WTC11 (cell line): ENCODE measurements around the gene FNDC5. TPM values are rescaled to one million over a fixed set of nuclear protein-coding genes. Genes with fewer than 3 reads are reported as not detected.
A peak's percentile ranks its signal among the peaks of the same experiment; 100 is the strongest.

Experiments used
- CREB1 ChIP-seq: sonication (generic); formaldehyde crosslinking; IDR thresholded peaks from 2 replicates; pipeline ENCODE4 v1.8.0; 2023; ENCODE audit warnings: mild to moderate bottlenecking, missing genetic modification reagents
- E2F1 ChIP-seq: sonication (generic); formaldehyde crosslinking; IDR thresholded peaks from 2 replicates; pipeline ENCODE4 v1.8.0; 2022; ENCODE audit warnings: mild to moderate bottlenecking, missing genetic modification reagents
- EMX1 ChIP-seq: fragments of 250-450 bp; sonication (Bioruptor Pico); IDR thresholded peaks from 2 replicates; pipeline ENCODE4 v1.8.0; 2021; ENCODE audit warnings: mild to moderate bottlenecking
- ETV6 ChIP-seq: sonication (generic); formaldehyde crosslinking; IDR thresholded peaks from 2 replicates; pipeline ENCODE4 v1.8.1; 2022; ENCODE audit warnings: mild to moderate bottlenecking, missing genetic modification reagents
- FOXP4 ChIP-seq: sonication (generic); formaldehyde crosslinking; IDR thresholded peaks from 2 replicates; pipeline ENCODE4 v1.8.0; 2022; ENCODE audit warnings: mild to moderate bottlenecking, missing genetic modification reagents
- GRHL2 ChIP-seq: fragments of 250-450 bp; sonication (Bioruptor Pico); IDR thresholded peaks from 2 replicates; pipeline ENCODE4 v1.8.0; 2022; ENCODE audit warnings: mild to moderate bottlenecking, moderate library complexity; ENCODE audit not compliant: insufficient replicate concordance, severe bottlenecking
- IRF2 ChIP-seq: sonication (generic); formaldehyde crosslinking; IDR thresholded peaks from 2 replicates; pipeline ENCODE4 v1.8.0; 2022; ENCODE audit warnings: low read depth, missing genetic modification reagents, borderline replicate concordance
- NFATC4 ChIP-seq: fragments of 250-450 bp; sonication (Bioruptor Pico); IDR thresholded peaks from 2 replicates; pipeline ENCODE4 v1.9.0; 2021; ENCODE audit warnings: mild to moderate bottlenecking
- NR2C2 ChIP-seq: sonication (generic); formaldehyde crosslinking; IDR thresholded peaks from 2 replicates; pipeline ENCODE4 v1.8.0; 2022; ENCODE audit warnings: mild to moderate bottlenecking, missing genetic modification reagents
- NR3C1 ChIP-seq: sonication (generic); formaldehyde crosslinking; conservative IDR thresholded peaks from 2 replicates; pipeline ENCODE4 v1.8.1; 2023; ENCODE audit warnings: low read depth, mild to moderate bottlenecking, missing genetic modification reagents
- PRDM15 ChIP-seq: sonication (generic); formaldehyde crosslinking; IDR thresholded peaks from 2 replicates; pipeline ENCODE4 v1.8.0; 2022; ENCODE audit warnings: missing genetic modification reagents
- SP1 ChIP-seq: sonication (generic); formaldehyde crosslinking; conservative IDR thresholded peaks from 2 replicates; pipeline ENCODE4 v1.8.1; 2022; ENCODE audit warnings: missing genetic modification reagents
- TCF7 ChIP-seq: sonication (generic); formaldehyde crosslinking; IDR thresholded peaks from 2 replicates; pipeline ENCODE4 v1.8.0; 2022; ENCODE audit warnings: mild to moderate bottlenecking, low read depth, missing genetic modification reagents, moderate library complexity
- ZNF219 ChIP-seq: sonication (generic); formaldehyde crosslinking; IDR thresholded peaks from 2 replicates; pipeline ENCODE4 v1.8.0; 2023; ENCODE audit warnings: missing genetic modification reagents, mild to moderate bottlenecking, borderline replicate concordance
- ZNF423 ChIP-seq: fragments of 250-450 bp; sonication (Bioruptor Pico); IDR thresholded peaks from 2 replicates; pipeline ENCODE4 v2.1.2; 2022; ENCODE audit warnings: mild to moderate bottlenecking, moderate library complexity
- total RNA-seq: library from RNA; stranded (reverse); gene quantifications from 3 replicates; pipeline ENCODE4 v1.2.3, GENCODE V29; 2021
- TF ChIP-seq, protein P1 (sequence below): fragments of 200-600 bp; IDR thresholded peaks from 2 replicates; pipeline ENCODE4 v1.8.0; 2022; ENCODE audit warnings: antibody characterized with exemption
- TF ChIP-seq, protein P2 (sequence below): sonication (generic); formaldehyde crosslinking; IDR thresholded peaks from 2 replicates; pipeline ENCODE4 v1.8.1; 2023; ENCODE audit warnings: mild to moderate bottlenecking, missing genetic modification reagents, moderate library complexity
- TF ChIP-seq, protein P3 (sequence below): fragments of 250-450 bp; sonication (Bioruptor Pico); IDR thresholded peaks from 2 replicates; pipeline ENCODE4 v1.9.0; 2021; ENCODE audit warnings: mild to moderate bottlenecking
- TF ChIP-seq, protein P4 (sequence below): sonication (generic); formaldehyde crosslinking; IDR thresholded peaks from 2 replicates; pipeline ENCODE4 v1.8.0; 2022; ENCODE audit warnings: mild to moderate bottlenecking, missing genetic modification reagents
- TF ChIP-seq, protein P5 (sequence below): sonication (generic); formaldehyde crosslinking; IDR thresholded peaks from 2 replicates; pipeline ENCODE4 v1.8.1; 2022; ENCODE audit warnings: mild to moderate bottlenecking, missing genetic modification reagents, moderate library complexity, borderline replicate concordance
- TF ChIP-seq, protein P6 (sequence below): sonication (generic); formaldehyde crosslinking; IDR thresholded peaks from 2 replicates; pipeline ENCODE4 v1.8.1; 2022; ENCODE audit warnings: missing genetic modification reagents, borderline replicate concordance
- TF ChIP-seq, protein P7 (sequence below): sonication (generic); formaldehyde crosslinking; conservative IDR thresholded peaks from 2 replicates; pipeline ENCODE4 v1.8.1; 2022; ENCODE audit warnings: mild to moderate bottlenecking, missing genetic modification reagents

The FNDC5 gene
- total RNA-seq, 1 experiment from 2014 or later = 1.2 TPM

DNA sequence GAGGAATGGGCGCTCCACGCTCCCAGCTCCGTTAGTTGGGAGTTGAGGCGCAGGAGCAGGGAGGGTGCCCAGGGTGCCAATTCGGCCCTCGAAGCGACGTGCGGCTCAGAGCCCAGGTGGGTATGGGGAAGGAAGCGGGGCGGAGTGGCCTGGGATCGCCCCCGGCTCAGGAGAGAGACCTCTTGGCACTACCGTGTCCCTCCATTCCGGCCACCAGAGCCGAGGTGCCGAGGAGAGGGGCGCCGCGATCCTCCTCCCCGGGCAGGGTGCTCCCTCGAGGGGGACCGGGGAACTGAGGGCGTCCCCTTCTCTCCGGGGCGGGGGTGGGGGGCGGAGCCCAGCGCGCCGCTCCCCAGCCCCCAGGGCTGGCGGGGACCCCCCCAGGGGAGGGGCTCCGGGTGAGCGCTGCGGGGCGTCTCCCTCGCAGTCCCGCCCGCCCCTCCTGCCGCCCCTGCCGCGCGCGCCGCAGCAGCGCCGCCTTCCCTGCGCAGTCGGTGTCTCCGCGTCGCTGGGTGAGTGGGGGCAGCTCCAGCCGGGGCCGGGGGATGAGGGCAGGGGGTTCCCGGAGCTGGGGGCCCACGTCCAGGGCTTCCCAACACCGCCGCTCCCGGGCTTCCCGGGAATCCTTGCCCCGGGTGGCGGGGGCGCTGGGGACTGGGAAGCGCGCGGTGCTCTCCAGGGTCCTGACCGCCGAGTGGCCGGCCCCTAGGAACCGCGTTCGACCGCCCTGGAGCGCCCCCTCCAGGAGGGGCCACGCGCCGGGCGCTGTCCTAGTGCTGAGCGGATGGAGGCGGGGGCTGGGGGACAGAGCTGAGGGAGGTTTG, 15.5 kb upstream of the FNDC5 start, which contains the start of gene HPCA (continued):
- peak; percentile 59; the same call in 1 of the 2 replicates for TF ChIP-seq PRDM15 (CRISPR knock-in tag)
- peak; percentile 92 for TF ChIP-seq EMX1 (CRISPR knock-in tag)
- TF ChIP-seq, protein P1, sequence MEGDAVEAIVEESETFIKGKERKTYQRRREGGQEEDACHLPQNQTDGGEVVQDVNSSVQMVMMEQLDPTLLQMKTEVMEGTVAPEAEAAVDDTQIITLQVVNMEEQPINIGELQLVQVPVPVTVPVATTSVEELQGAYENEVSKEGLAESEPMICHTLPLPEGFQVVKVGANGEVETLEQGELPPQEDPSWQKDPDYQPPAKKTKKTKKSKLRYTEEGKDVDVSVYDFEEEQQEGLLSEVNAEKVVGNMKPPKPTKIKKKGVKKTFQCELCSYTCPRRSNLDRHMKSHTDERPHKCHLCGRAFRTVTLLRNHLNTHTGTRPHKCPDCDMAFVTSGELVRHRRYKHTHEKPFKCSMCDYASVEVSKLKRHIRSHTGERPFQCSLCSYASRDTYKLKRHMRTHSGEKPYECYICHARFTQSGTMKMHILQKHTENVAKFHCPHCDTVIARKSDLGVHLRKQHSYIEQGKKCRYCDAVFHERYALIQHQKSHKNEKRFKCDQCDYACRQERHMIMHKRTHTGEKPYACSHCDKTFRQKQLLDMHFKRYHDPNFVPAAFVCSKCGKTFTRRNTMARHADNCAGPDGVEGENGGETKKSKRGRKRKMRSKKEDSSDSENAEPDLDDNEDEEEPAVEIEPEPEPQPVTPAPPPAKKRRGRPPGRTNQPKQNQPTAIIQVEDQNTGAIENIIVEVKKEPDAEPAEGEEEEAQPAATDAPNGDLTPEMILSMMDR = peak; percentile 30; the same call in 1 of the 2 replicates
- TF ChIP-seq CREB1 = peak; percentile 97
- peak; percentile 99 for TF ChIP-seq FOXP4
- peak; percentile 83 for TF ChIP-seq NR2C2 (CRISPR knock-in tag)
- TF ChIP-seq, protein P2, sequence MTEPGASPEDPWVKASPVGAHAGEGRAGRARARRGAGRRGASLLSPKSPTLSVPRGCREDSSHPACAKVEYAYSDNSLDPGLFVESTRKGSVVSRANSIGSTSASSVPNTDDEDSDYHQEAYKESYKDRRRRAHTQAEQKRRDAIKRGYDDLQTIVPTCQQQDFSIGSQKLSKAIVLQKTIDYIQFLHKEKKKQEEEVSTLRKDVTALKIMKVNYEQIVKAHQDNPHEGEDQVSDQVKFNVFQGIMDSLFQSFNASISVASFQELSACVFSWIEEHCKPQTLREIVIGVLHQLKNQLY (CRISPR knock-in tag) = peak; percentile 90; the same call in 1 of the 2 replicates
- peak; percentile 98 for TF ChIP-seq TCF7
- TF ChIP-seq NR3C1 (CRISPR knock-in tag) = peak; percentile 99
- TF ChIP-seq, protein P3, sequence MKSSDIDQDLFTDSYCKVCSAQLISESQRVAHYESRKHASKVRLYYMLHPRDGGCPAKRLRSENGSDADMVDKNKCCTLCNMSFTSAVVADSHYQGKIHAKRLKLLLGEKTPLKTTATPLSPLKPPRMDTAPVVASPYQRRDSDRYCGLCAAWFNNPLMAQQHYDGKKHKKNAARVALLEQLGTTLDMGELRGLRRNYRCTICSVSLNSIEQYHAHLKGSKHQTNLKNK (CRISPR knock-in tag) = no peak
- peak; percentile 70; the same call in 1 of the 2 replicates for TF ChIP-seq ZNF423 (CRISPR knock-in tag)
- TF ChIP-seq GRHL2 (CRISPR knock-in tag) = no peak
- peak; percentile 90; the same call in 1 of the 2 replicates for TF ChIP-seq IRF2 (CRISPR knock-in tag)
- peak; percentile 81 for TF ChIP-seq SP1 (CRISPR knock-in tag)
- peak; percentile 98 for TF ChIP-seq E2F1 (CRISPR knock-in tag)
- TF ChIP-seq, protein P4, sequence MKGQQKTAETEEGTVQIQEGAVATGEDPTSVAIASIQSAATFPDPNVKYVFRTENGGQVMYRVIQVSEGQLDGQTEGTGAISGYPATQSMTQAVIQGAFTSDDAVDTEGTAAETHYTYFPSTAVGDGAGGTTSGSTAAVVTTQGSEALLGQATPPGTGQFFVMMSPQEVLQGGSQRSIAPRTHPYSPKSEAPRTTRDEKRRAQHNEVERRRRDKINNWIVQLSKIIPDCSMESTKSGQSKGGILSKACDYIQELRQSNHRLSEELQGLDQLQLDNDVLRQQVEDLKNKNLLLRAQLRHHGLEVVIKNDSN (CRISPR knock-in tag) = peak; percentile 90
- TF ChIP-seq, protein P5, sequence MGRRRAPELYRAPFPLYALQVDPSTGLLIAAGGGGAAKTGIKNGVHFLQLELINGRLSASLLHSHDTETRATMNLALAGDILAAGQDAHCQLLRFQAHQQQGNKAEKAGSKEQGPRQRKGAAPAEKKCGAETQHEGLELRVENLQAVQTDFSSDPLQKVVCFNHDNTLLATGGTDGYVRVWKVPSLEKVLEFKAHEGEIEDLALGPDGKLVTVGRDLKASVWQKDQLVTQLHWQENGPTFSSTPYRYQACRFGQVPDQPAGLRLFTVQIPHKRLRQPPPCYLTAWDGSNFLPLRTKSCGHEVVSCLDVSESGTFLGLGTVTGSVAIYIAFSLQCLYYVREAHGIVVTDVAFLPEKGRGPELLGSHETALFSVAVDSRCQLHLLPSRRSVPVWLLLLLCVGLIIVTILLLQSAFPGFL (CRISPR knock-in tag) = peak; percentile 95
- TF ChIP-seq, protein P6, sequence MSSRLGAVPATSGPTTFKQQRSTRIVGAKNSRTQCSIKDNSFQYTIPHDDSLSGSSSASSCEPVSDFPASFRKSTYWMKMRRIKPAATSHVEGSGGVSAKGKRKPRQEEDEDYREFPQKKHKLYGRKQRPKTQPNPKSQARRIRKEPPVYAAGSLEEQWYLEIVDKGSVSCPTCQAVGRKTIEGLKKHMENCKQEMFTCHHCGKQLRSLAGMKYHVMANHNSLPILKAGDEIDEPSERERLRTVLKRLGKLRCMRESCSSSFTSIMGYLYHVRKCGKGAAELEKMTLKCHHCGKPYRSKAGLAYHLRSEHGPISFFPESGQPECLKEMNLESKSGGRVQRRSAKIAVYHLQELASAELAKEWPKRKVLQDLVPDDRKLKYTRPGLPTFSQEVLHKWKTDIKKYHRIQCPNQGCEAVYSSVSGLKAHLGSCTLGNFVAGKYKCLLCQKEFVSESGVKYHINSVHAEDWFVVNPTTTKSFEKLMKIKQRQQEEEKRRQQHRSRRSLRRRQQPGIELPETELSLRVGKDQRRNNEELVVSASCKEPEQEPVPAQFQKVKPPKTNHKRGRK (CRISPR knock-in tag) = no peak; the same call in 1 of the 2 replicates
- TF ChIP-seq ETV6 = peak; percentile 98
- TF ChIP-seq, protein P7, sequence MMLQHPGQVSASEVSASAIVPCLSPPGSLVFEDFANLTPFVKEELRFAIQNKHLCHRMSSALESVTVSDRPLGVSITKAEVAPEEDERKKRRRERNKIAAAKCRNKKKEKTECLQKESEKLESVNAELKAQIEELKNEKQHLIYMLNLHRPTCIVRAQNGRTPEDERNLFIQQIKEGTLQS = peak; percentile 82; the same call in 1 of the 2 replicates
- peak; percentile 98 for TF ChIP-seq ZNF219 (CRISPR knock-in tag)
- no peak; the same call in 1 of the 2 replicates for TF ChIP-seq NFATC4
